Measurements from ENCODE around the gene RALGPS2.

Gene RALGPS2

GRCh38 chr1:178862416-178862815 is 137.4 kb downstream of the RALGPS2 start:
- in situ Hi-C loops (cut with MboI; ENCODE audit: low sequenced_read_pairs): no loop called here

- in situ Hi-C loops (cut with MboI; ENCODE audit: low sequenced_read_pairs): no loop called here
These were observed 137.8 kb downstream of the RALGPS2 start for GRCh38 chr1:178862864-178863263.

GRCh38 chr1:178864326-178864725 is 139.3 kb downstream of the RALGPS2 start:
- in situ Hi-C loops (cut with MboI; ENCODE audit: low sequenced_read_pairs): no loop called here

GRCh38 chr1:178867670-178868069 is 142.6 kb downstream of the RALGPS2 start:
- in situ Hi-C loops (cut with MboI; ENCODE audit: low sequenced_read_pairs): no loop called here

GRCh38 chr1:178868706-178869105 is 143.7 kb downstream of the RALGPS2 start:
- in situ Hi-C loops (cut with MboI; ENCODE audit: low sequenced_read_pairs): no loop called here

- in situ Hi-C loops (cut with MboI; ENCODE audit: low sequenced_read_pairs): no loop called here
These were observed 144.2 kb downstream of the RALGPS2 start for GRCh38 chr1:178869119-178869697.

- in situ Hi-C loops (cut with MboI; ENCODE audit: low sequenced_read_pairs): no loop called here
These were observed 145.2 kb downstream of the RALGPS2 start for GRCh38 chr1:178870221-178870620.

- in situ Hi-C loops (cut with MboI; ENCODE audit: low sequenced_read_pairs): no loop called here
These were observed 145.9 kb downstream of the RALGPS2 start, which contains the start of gene ANGPTL1 for GRCh38 chr1:178870944-178871343. ANGPTL1 (minus strand) TSS chr1:178871077; CDS start chr1:178865776, 5,301 bp downstream.

- in situ Hi-C loops (cut with MboI; ENCODE audit: low sequenced_read_pairs): no loop called here
These were observed 146.7 kb downstream of the RALGPS2 start for GRCh38 chr1:178871551-178872320.

GRCh38 chr1:178874966-178875365 is 149.9 kb downstream of the RALGPS2 start:
- in situ Hi-C loops (cut with MboI; ENCODE audit: low sequenced_read_pairs): no loop called here

GRCh38 chr1:178875936-178876335 is 150.9 kb downstream of the RALGPS2 start:
- in situ Hi-C loops (cut with MboI; ENCODE audit: low sequenced_read_pairs): no loop called here

- in situ Hi-C loops (cut with MboI; ENCODE audit: low sequenced_read_pairs): no loop called here
These were observed 152.9 kb downstream of the RALGPS2 start for GRCh38 chr1:178877896-178878295.

GRCh38 chr1:178881950-178882349 is 156.9 kb downstream of the RALGPS2 start:
- in situ Hi-C loops (cut with MboI; ENCODE audit: low sequenced_read_pairs): no loop called here

GRCh38 chr1:178885869-178886268 is 160.8 kb downstream of the RALGPS2 start:
- in situ Hi-C loops (cut with MboI; ENCODE audit: low sequenced_read_pairs): no loop called here

GRCh38 chr1:178886551-178886950 is 161.5 kb downstream of the RALGPS2 start:
- in situ Hi-C loops (cut with MboI; ENCODE audit: low sequenced_read_pairs): no loop called here

- in situ Hi-C loops (cut with MboI; ENCODE audit: low sequenced_read_pairs): no loop called here
These were observed 170.9 kb downstream of the RALGPS2 start for GRCh38 chr1:178895928-178896327.

- in situ Hi-C loops (cut with MboI; ENCODE audit: low sequenced_read_pairs): no loop called here
These were observed 173.4 kb downstream of the RALGPS2 start for GRCh38 chr1:178898401-178898800.

- in situ Hi-C loops (cut with MboI; ENCODE audit: low sequenced_read_pairs): no loop called here
These were observed 174.4 kb downstream of the RALGPS2 start for GRCh38 chr1:178899402-178899801.

- in situ Hi-C loops (cut with MboI; ENCODE audit: low sequenced_read_pairs): no loop called here
These were observed 176.6 kb downstream of the RALGPS2 start for GRCh38 chr1:178901482-178902125.

GRCh38 chr1:178908358-178908757 is 183.3 kb downstream of the RALGPS2 start:
- in situ Hi-C loops (cut with MboI; ENCODE audit: low sequenced_read_pairs): no loop called here

- in situ Hi-C loops (cut with MboI; ENCODE audit: low sequenced_read_pairs): no loop called here
These were observed 185.0 kb downstream of the RALGPS2 start for GRCh38 chr1:178910023-178910422.

- in situ Hi-C loops (cut with MboI; ENCODE audit: low sequenced_read_pairs): no loop called here
These were observed 187.6 kb downstream of the RALGPS2 start for GRCh38 chr1:178912597-178912996.

Measured in hTERT RPE-1 (cell line).